Stomach (tissue), 9 donors: Measurements from ENCODE around the gene PROCR. TPM values are rescaled to one million over a fixed set of nuclear protein-coding genes. Genes with fewer than 3 reads are reported as not detected.
"Not testable (repeated sequence)": the region's sequence is repeated elsewhere in the genome, so short reads cannot be mapped to it uniquely, and the experiment has no call there.

ENCODE experiments used
- DNase-seq, 2 donors: peaks; one replicate each; pipeline versions ENCODE4 v3.0.0 to v3.0.0-alpha.2; 2013 to 2019
- H3K27ac ChIP-seq, 5 donors: fragments of 200-600 bp in 4 of 5; sonication (generic) in 4 of 5; one replicate each; pipeline ENCODE4 v1.5.1; 2013 to 2019; ENCODE audit warnings: mild to moderate bottlenecking in 1 of 5, moderate library complexity in 1 of 5
- H3K27me3 ChIP-seq, 3 donors: fragments of 200-600 bp; sonication (generic); one replicate each; pipeline ENCODE4 v1.5.1; 2017 to 2019; ENCODE audit warnings: mixed run types in 1 of 3
- H3K36me3 ChIP-seq, 4 donors: fragments of 200-600 bp; sonication (generic); 1 replicate in 3 of 4; 2 replicates in 1 of 4; pipeline ENCODE4 v1.5.1; 2016 to 2019
- H3K4me1 ChIP-seq, 4 donors: fragments of 200-600 bp; sonication (generic); one replicate each; pipeline ENCODE4 v1.5.1; 2016 to 2019
- H3K4me3 ChIP-seq, 4 donors: fragments of 200-600 bp; sonication (generic) in 3 of 4; one replicate each; pipeline ENCODE4 v1.5.1; 2016 to 2019; ENCODE audit warnings: mild to moderate bottlenecking in 1 of 4
- H3K9me3 ChIP-seq, 4 donors: fragments of 200-600 bp; sonication (generic); one replicate each; pipeline ENCODE4 v1.5.1; 2016 to 2019
- CTCF ChIP-seq, 7 experiments: fragments of 450-650 bp in 4 of 7; fragments of 200-600 bp in 3 of 7; sonication (generic) in 3 of 7; IDR thresholded peaks; one replicate each; pipeline ENCODE4 v1.5.1; 2016 to 2019; ENCODE audit warnings: antibody characterized with exemption in 7 of 7, control low read depth in 2 of 7, mild to moderate bottlenecking in 1 of 7
- EP300 ChIP-seq: sonication (generic); formaldehyde crosslinking; IDR thresholded peaks from one replicate; pipeline ENCODE4 v1.6.1; 2017; ENCODE audit warnings: antibody characterized with exemption
- POLR2A ChIP-seq, 4 donors: fragments of 450-650 bp; IDR thresholded peaks; one replicate each; pipeline ENCODE4 v1.6.1; 2016; ENCODE audit warnings: antibody characterized with exemption in 4 of 4, control low read depth in 2 of 4, mild to moderate bottlenecking in 1 of 4, moderate library complexity in 1 of 4
- POLR2AphosphoS5 ChIP-seq, 3 donors: sonication (generic); formaldehyde crosslinking; IDR thresholded peaks; one replicate each; pipeline ENCODE4 v1.6.1; 2016; ENCODE audit warnings: antibody characterized with exemption in 3 of 3
- WGBS, 5 donors: extraction: QIAGEN DNeasy Blood & Tissue Kit in 3 of 5; methylation state at CpG; one replicate each; pipeline versions ENCODE4 v1.1.5 to v1.1.7; 2013 to 2018; 5-methylcytosine and 5-hydroxymethylcytosine counted together
- intact Hi-C: fragments of 100-400 bp; cut with DNase I; formaldehyde crosslinking; loops from one replicate; pipeline ENCODE4 v1.15.1; 2023; ENCODE audit warnings: low total_unique reads
- polyA plus RNA-seq, 3 donors: library from polyadenylated mRNA; stranded (reverse); fragments of 200-250 nt; gene quantifications; one replicate each; pipeline ENCODE4 v1.2.3, GENCODE V29; 2013
- total RNA-seq, 5 donors: library from RNA; depleted of rRNA; stranded (reverse); fragments of >200 nt; gene quantifications; one replicate each; pipeline versions ENCODE4 v1.1.0 to v1.2.3, GENCODE V29; 2014 to 2016
- donor health status: healthy with polysubstance abuse.
- donor health status: Bipolar disorder and iron deficiency.
- donor health status: healthy.

PROCR gene
- total and polyA plus RNA-seq, 8 donors, result 4.0 to 37.6 (median 14.4) TPM

- no peak for TF ChIP-seq EP300
- no peak for TF ChIP-seq CTCF (IDR thresholded peaks at IDR 0.05)
- TF ChIP-seq POLR2A (IDR thresholded peaks at IDR 0.05), result no peak
- no peak for TF ChIP-seq POLR2AphosphoS5 (IDR thresholded peaks at IDR 0.05)
- Histone ChIP-seq H3K9me3 (no peaks in the 10 kb centered on the region), H3K27me3 (no peaks in the 10 kb centered on the region), H3K27ac (no peak overlapping the region), H3K36me3 (peaks cover 8 to 16% (median 12%) of the 10 kb centered on the region in 4 donors), H3K4me1 (peaks cover 0 to 9% (median 5%) of the 10 kb centered on the region in 4 donors), H3K4me3 (no peak overlapping the region)
- intact Hi-C loops, result no loop called here
- no peak for DNase-seq
- whole genome bisulfite sequencing, 5 donors, result 60 to 83% (median 74%) methylated on average over 11 of the region's 11 CpGs
Measured at GRCh38 chr20:35179292-35180212, 7.7 kb downstream of the PROCR start.

- DNase-seq, result no peak
- H3K9me3 ChIP-seq, result no peaks in the 10 kb centered on the region
- peaks cover 8 to 16% (median 12%) of the 10 kb centered on the region in 4 donors for H3K36me3 ChIP-seq
- intact Hi-C loops, result no loop called here
- no peak overlapping the region for H3K27ac ChIP-seq
- no peaks in the 10 kb centered on the region for H3K27me3 ChIP-seq
- no peak overlapping the region for H3K4me3 ChIP-seq
- TF ChIP-seq POLR2A (IDR thresholded peaks at IDR 0.05) (no peak), EP300 (no peak), CTCF (IDR thresholded peaks at IDR 0.05) (no peak), POLR2AphosphoS5 (IDR thresholded peaks at IDR 0.05) (no peak)
- H3K4me1 ChIP-seq, result peaks cover 0 to 4% (median 0%) of the 10 kb centered on the region in 4 donors
- 88 to 93% (median 90%) methylated on average over 5 of the region's 5 CpGs for WGBS, 5 donors
Measured at GRCh38 chr20:35180266-35180665, 8.4 kb downstream of the PROCR start.

GRCh38 chr20:35181731-35182130, 9.9 kb downstream of the PROCR start:
- H3K9me3 ChIP-seq, result no peaks in the 10 kb centered on the region
- no peaks in the 10 kb centered on the region for H3K27me3 ChIP-seq
- no peak overlapping the region for H3K27ac ChIP-seq
- intact Hi-C loops, result no loop called here
- DNase-seq, result no peak
- H3K36me3 ChIP-seq, result peaks cover 0 to 6% (median 2%) of the 10 kb centered on the region in 4 donors
- TF ChIP-seq POLR2AphosphoS5 (IDR thresholded peaks at IDR 0.05), result no peak
- TF ChIP-seq POLR2A (IDR thresholded peaks at IDR 0.05), result no peak
- no peak for TF ChIP-seq EP300
- no peak for TF ChIP-seq CTCF (IDR thresholded peaks at IDR 0.05)
- H3K4me3 ChIP-seq, result no peak overlapping the region
- peaks cover 0 to 4% (median 0%) of the 10 kb centered on the region in 4 donors for H3K4me1 ChIP-seq

GRCh38 chr20:35186691-35187289, 14.9 kb downstream of the PROCR start:
- H3K9me3 ChIP-seq, H3K27me3 ChIP-seq, H3K36me3 ChIP-seq, intact Hi-C loops, DNase-seq, H3K4me3 ChIP-seq: not testable (repeated sequence)
- 87 to 90% (median 88%) methylated on average over 10 of the region's 10 CpGs for WGBS, 5 donors
- Histone ChIP-seq H3K27ac (peak overlapping the region in 1 of 5 donors; percentile 26), H3K4me1 (peaks cover 0 to 13% (median 5%) of the 10 kb centered on the region in 4 donors)
